ENCODE results near the gene TMEM203.

TMEM203 gene

GRCh38 chr9:137198051-137198901 is 7.2 kb downstream of the TMEM203 start:
- peak; percentile 43 for DNase-seq (ENCODE audit: low read depth, low spot score)

GRCh38 chr9:137195525-137196220 is 9.8 kb downstream of the TMEM203 start:
- DNase-seq (ENCODE audit: low read depth, low spot score): no peak

GRCh38 chr9:137194909-137195308 is 10.5 kb downstream of the TMEM203 start:
- no peak for DNase-seq (ENCODE audit: low read depth, low spot score)

DNA sequence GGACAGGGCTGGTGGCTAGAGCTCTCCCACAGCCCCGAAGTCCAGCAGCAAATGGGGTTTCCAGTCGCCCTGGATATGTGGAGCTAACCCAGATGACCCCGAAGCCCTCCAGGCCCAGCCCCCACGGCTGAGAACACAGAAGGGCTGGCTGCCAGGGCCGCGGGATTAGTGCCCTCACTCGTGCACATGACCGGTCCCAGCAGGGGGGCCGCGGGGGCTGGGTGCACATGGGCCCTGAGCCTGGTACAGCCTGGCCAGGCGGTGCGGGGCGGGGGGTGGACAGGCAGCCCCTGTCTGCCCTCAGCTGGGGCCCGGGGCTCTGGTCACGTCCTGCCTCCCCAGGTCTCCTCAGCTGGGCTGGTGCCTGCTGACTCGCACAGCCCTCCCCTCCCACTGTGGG is 11.1 kb downstream of the TMEM203 start:
- peak; percentile 27 for DNase-seq (ENCODE audit: low read depth, low spot score)

DNA sequence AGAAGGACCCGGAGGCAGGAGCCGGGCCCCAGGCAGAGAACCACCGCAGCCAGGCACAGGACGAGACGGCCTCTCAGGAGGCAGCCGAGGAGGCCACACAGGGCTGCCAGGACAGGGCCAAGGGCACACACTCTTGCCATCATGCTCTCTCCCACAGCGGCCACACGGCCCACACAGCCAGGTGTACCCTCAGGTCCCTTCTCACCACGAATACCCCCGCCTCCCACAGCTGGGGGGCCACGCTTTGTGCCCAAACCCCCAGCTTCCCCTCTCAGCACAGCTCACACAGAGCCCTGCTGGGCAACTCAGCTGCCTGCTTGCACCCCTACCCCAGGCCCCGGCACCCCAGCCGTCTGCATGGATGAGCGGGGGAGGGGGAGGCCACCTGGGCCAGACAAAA is 11.7 kb downstream of the TMEM203 start:
- DNase-seq (ENCODE audit: low read depth, low spot score): no peak

- no peak for DNase-seq (ENCODE audit: low read depth, low spot score)
Observed at GRCh38 chr9:137192859-137193258, 12.6 kb downstream of the TMEM203 start.

DNA sequence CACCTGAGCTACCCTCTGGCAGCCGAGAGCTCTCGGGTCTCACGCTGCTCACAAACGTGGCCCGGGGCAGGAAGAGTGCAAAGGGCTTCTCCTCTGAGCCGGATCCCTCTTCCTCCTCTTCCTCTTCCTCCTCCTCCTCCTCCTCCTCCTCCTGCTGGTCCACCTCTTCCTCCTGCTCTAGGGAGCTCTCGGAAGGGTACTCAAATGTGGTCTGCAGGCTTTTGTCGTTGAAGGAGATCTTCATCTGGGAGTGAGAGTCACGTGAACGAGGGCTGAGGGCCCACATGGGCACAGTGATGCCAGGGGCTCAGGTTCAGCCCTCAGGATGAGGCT is 13.0 kb downstream of the TMEM203 start:
- no peak for DNase-seq (ENCODE audit: low read depth, low spot score)

- no peak for DNase-seq (ENCODE audit: low read depth, low spot score)
Observed at GRCh38 chr9:137191691-137192447, 13.6 kb downstream of the TMEM203 start.

- no peak for DNase-seq (ENCODE audit: low read depth, low spot score)
Observed at GRCh38 chr9:137191245-137191644, 14.2 kb downstream of the TMEM203 start.

- DNase-seq (ENCODE audit: low read depth, low spot score): no peak
Observed at GRCh38 chr9:137190315-137190856, 15.1 kb downstream of the TMEM203 start.

DNA sequence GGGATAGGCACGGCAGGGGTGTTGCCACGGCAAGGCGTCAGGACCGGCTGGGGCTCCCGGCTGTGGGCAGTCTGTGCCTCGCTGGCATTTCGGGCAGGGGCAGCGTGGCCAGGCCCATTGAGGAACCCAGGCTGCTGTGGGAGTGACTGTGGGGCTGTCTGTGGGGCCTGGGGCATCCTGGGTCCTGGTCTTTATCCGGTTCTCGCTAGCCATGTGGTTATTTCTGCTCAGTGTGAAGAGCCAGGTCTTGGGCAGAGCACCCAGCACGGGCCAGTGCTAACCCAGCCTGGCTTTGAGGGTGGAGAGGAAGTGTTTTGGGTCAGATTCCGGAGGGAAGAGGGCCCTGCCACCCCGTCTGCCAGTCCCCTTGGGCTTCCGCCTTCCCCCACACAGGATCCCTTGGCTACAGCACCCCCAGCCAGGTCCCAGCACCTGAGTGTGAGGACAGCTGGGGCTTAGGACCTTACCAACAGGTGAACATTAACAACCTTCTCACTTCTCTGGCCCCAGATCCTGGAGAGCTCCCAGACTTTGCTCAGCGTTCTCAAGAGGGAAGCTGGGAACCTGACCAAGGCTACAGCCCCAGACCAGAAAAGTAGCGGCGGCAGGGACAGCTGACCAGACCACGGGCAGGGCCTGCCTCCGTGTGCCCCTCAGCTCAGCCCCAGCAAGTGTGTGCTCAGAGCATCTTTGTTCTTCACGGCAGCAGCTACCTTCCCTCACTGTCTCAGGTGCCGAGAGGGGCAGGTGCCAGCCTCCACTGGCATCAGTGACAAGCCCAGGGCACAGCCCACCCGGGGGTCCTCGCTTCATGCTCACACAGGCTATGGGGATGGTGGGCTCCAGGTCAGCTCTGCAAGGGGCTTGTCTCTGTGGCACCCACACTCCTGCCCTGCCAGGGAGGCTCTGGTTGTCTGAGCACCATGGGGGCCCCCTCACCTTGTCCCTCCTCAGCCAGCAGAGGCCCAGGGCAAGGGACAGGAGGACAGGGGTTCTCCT is 15.9 kb downstream of the TMEM203 start:
- no peak for DNase-seq (ENCODE audit: low read depth, low spot score)

DNA sequence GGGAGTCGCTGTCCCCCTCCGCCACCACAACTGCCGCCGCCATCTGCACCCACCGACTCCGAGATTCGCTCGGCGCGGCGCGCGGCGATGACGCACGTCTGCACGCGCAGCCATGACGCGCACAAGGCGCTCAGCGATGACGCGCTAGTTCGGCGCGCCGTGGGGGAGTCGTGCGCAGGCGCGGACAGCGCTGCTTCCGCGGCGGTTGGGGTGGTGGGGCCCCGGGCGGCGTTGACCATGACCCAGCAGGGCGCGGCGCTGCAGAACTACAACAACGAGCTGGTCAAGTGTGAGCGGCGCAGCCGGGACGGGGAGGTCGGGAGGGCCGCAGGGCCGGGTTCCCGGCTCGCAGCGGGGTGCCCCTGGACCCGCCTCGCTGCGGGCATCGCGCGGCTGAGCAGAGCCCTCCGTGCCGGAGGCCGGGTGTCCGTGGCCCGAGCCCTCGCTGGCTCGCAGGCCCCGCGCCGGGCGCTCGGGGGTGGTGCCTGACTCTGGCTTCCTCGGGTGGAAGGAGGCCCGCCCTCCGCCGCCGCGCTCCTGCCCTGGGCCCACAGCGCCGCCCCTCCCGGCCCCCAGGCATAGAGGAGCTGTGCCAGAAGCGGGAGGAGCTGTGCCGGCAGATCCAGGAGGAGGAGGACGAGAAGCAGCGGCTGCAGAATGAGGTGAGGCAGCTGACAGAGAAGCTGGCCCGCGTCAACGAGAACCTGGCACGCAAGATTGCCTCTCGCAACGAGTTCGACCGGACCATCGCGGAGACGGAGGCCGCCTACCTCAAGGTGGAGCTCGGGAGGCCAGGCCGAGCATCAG is 16.8 kb downstream of the TMEM203 start, which contains the start of the genes ANAPC2 and SSNA1:
ANAPC2 (minus strand) TSS at position 71 of the 807 bp plus-strand sequence; CDS start at position 43, 28 bp downstream.
SSNA1 (plus strand) TSS at position 187 of the 807 bp plus-strand sequence; CDS start at position 238, 51 bp downstream.
- DNase-seq (ENCODE audit: low read depth, low spot score): peak; percentile 98

DNA sequence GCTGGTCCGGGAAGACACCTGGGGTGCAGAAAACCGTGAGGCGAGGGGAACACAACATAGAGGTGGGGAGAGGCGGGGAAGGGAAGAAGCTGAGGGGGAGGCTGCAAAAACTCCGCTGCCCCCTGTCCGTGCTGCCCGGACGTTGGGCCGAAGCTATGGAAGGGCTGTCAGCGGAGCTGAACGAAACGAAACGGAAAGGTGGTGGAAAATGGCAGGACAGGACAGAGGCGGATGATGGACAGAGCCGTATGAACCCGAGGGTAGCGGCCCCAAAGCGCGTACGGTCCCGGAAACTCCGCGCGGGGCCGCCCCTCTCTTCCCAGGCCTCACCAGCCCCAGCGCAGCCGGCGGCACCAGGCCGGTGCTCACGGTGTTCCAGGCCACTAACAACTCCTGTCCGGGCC is 17.4 kb downstream of the TMEM203 start:
- no peak for DNase-seq (ENCODE audit: low read depth, low spot score)

DNA sequence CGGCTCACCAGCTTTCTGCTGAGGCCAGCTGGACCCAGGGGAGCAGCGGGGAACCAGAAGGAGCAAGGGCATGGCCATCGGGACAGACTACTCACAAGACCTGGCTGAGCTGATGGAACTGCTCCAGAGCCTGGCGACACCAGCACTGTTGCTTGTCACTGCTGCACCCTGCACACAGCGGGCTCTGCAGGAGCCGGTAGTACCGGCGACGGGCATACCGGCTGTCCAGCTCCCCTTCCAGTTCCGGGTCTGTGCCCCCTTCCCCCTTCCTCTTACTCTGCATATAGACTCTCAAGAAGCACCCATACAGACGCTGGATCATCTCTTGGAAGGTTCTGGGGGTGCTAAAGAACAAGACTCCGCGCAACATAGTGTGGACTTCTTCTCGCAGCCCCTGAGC is 18.1 kb downstream of the TMEM203 start:
- no peak for DNase-seq (ENCODE audit: low read depth, low spot score)

GRCh38 chr9:137186385-137186784 is 19.1 kb downstream of the TMEM203 start:
- DNase-seq (ENCODE audit: low read depth, low spot score): no peak

DNA sequence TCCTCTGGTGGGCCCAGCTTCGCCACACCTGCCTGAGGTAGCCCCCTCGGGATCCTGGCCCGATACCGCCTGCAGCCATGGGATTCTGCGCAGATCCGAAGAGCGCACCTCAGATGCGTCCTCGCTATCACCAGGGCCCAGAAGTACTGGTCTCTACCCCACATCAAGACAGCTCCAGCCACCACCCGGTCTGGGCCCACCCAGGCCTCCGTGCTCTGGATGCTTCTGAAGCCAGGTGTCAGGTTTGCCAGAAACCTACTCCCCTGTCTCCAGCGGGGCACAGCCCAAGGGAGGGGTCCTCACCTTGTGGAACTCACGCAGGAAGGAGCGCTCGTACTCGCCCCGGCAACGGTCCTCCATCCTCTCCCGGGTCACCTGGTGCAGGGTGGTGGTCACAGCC is 19.5 kb downstream of the TMEM203 start:
- no peak for DNase-seq (ENCODE audit: low read depth, low spot score)

DNA sequence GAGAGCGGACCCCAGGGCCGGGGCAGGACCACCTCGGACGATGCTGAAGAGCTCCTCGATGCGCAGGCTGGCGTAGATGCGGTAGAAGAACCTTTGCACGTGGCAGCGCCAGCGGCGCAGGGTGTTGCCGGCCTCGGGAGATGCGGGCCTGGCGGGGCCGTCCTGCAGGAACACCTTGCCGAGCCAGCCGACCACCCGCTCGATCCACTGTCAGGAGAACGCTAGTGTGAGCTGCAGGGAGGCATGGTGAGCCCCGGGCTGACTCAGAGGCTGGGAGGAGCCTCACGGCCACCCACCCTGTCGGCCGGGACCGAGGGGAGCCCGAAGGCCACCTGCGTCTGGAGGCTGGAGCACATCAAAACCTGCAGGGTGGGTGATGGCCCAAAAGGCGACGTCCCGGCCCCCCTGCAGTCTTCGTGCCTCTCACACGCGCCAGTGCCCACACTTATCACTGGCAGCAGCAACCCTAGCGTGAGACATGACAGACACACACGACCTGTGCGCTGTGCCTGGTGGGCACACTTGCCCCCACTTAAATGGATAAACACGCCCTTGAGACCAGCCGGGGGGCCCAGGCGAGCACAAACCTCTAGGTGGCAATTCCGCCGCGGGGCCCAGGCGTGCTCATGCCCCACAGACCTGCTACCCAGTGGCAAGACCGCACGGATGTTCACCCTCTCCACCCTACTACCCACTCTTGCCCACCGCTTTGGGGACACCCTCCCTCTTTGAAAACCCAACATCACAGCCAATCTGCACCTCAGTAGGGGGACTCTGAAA is 20.4 kb downstream of the TMEM203 start:
- DNase-seq (ENCODE audit: low read depth, low spot score): no peak

DNA sequence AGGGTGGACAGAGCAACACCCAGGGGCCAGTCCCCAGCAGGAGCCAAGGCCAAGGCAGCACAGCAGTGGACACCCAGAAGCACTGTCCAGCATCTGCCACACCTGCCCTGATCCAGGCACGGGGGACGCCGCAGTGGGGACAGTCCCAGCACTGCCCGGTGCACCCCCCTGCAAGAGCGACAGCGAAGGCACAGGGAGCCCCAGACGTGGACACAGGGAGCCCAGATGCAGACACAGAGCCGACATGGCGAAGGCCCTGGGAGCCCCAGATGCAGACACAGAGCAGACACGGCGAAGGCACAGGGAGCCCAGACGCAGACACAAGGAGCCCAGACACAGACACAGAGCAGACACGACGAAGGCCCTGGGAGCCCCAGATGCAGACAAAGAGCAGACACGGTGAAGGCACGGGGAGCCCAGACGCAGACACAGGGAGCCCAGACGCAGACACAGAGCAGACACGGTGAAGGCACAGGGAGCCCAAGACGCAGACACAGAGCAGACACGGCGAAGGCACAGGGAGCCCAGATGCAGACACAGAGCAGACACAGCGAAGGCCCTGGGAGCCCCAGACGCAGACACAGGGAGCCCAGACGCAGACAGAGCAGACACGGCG is 21.4 kb downstream of the TMEM203 start:
- DNase-seq (ENCODE audit: low read depth, low spot score): no peak

- DNase-seq (ENCODE audit: low read depth, low spot score): no peak
Observed at GRCh38 chr9:137182836-137183235, 22.6 kb downstream of the TMEM203 start.

Data from astrocyte of the hippocampus (primary cell).